Measurements from ENCODE around the gene COMMD6.

Gene COMMD6

GRCh38 chr13:75555836-75556235 is 18.2 kb upstream of the COMMD6 start (continued):
- no peak for TF ChIP-seq ZFP30 (CRISPR knock-in tag; IDR thresholded peaks at IDR 0.05)
- TF ChIP-seq, protein P1, sequence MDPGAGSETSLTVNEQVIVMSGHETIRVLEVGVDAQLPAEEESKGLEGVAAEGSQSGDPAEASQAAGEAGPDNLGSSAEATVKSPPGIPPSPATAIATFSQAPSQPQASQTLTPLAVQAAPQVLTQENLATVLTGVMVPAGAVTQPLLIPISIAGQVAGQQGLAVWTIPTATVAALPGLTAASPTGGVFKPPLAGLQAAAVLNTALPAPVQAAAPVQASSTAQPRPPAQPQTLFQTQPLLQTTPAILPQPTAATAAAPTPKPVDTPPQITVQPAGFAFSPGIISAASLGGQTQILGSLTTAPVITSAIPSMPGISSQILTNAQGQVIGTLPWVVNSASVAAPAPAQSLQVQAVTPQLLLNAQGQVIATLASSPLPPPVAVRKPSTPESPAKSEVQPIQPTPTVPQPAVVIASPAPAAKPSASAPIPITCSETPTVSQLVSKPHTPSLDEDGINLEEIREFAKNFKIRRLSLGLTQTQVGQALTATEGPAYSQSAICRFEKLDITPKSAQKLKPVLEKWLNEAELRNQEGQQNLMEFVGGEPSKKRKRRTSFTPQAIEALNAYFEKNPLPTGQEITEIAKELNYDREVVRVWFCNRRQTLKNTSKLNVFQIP (CRISPR knock-in tag; IDR thresholded peaks at IDR 0.05; ENCODE audit: borderline replicate concordance, low read depth) = no peak

- TF ChIP-seq ESRRG (CRISPR knock-in tag; IDR thresholded peaks at IDR 0.05) = no peak
- no peak for TF ChIP-seq ZFP3 (CRISPR knock-in tag; IDR thresholded peaks at IDR 0.05)
- no peak for TF ChIP-seq ZNF8 (CRISPR knock-in tag; IDR thresholded peaks at IDR 0.05)
- TF ChIP-seq, protein P2, sequence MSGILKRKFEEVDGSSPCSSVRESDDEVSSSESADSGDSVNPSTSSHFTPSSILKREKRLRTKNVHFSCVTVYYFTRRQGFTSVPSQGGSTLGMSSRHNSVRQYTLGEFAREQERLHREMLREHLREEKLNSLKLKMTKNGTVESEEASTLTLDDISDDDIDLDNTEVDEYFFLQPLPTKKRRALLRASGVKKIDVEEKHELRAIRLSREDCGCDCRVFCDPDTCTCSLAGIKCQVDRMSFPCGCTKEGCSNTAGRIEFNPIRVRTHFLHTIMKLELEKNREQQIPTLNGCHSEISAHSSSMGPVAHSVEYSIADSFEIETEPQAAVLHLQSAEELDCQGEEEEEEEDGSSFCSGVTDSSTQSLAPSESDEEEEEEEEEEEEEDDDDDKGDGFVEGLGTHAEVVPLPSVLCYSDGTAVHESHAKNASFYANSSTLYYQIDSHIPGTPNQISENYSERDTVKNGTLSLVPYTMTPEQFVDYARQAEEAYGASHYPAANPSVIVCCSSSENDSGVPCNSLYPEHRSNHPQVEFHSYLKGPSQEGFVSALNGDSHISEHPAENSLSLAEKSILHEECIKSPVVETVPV (CRISPR knock-in tag; IDR thresholded peaks at IDR 0.05) = no peak
- no peak for ATAC-seq
Observed at GRCh38 chr13:75554981-75555380, 17.3 kb upstream of the COMMD6 start.

DNA sequence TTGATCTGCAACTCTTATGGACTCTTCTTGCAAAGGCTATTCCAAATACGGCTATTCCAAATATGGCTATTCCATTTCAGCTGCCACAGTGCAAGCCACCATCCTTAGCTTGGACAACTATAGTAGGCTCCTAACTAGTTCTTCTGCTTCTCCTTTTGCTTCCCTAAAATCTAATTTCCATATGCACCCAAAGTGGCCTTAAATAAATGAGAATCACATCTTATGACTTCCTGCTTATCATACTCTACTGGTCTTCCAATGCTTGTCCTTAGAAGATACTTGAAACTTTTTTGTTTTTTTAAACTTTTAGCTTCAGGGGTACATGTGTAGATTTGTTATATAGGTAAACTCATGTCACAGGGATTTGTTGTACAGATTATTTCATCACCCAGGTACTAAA is 16.8 kb upstream of the COMMD6 start:
- no peak for ATAC-seq
- TF ChIP-seq ZNF70 (CRISPR knock-in tag; IDR thresholded peaks at IDR 0.05) = no peak
- TF ChIP-seq TCF4 (CRISPR knock-in tag; IDR thresholded peaks at IDR 0.05; ENCODE audit: borderline replicate concordance) = no peak
- TF ChIP-seq ARNTL (CRISPR knock-in tag; IDR thresholded peaks at IDR 0.05; ENCODE audit: borderline replicate concordance, low read depth) = no peak
- no peak for TF ChIP-seq TOX (CRISPR knock-in tag; IDR thresholded peaks at IDR 0.05; ENCODE audit: borderline replicate concordance)
- TF ChIP-seq ZFP3 (CRISPR knock-in tag; IDR thresholded peaks at IDR 0.05) = no peak
- no peak for TF ChIP-seq ZNF565 (CRISPR knock-in tag; conservative IDR thresholded peaks at IDR 0.05; ENCODE audit: low read depth)
- TF ChIP-seq ISL1 (CRISPR knock-in tag; IDR thresholded peaks at IDR 0.05) = no peak
- TF ChIP-seq, protein P3, sequence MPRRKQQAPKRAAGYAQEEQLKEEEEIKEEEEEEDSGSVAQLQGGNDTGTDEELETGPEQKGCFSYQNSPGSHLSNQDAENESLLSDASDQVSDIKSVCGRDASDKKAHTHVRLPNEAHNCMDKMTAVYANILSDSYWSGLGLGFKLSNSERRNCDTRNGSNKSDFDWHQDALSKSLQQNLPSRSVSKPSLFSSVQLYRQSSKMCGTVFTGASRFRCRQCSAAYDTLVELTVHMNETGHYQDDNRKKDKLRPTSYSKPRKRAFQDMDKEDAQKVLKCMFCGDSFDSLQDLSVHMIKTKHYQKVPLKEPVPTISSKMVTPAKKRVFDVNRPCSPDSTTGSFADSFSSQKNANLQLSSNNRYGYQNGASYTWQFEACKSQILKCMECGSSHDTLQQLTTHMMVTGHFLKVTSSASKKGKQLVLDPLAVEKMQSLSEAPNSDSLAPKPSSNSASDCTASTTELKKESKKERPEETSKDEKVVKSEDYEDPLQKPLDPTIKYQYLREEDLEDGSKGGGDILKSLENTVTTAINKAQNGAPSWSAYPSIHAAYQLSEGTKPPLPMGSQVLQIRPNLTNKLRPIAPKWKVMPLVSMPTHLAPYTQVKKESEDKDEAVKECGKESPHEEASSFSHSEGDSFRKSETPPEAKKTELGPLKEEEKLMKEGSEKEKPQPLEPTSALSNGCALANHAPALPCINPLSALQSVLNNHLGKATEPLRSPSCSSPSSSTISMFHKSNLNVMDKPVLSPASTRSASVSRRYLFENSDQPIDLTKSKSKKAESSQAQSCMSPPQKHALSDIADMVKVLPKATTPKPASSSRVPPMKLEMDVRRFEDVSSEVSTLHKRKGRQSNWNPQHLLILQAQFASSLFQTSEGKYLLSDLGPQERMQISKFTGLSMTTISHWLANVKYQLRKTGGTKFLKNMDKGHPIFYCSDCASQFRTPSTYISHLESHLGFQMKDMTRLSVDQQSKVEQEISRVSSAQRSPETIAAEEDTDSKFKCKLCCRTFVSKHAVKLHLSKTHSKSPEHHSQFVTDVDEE (CRISPR knock-in tag; IDR thresholded peaks at IDR 0.05) = no peak
- no peak for TF ChIP-seq BACH2 (CRISPR knock-in tag; IDR thresholded peaks at IDR 0.05; ENCODE audit: borderline replicate concordance)
- no peak for TF ChIP-seq ZFP30 (CRISPR knock-in tag; IDR thresholded peaks at IDR 0.05)
- TF ChIP-seq, protein P4, sequence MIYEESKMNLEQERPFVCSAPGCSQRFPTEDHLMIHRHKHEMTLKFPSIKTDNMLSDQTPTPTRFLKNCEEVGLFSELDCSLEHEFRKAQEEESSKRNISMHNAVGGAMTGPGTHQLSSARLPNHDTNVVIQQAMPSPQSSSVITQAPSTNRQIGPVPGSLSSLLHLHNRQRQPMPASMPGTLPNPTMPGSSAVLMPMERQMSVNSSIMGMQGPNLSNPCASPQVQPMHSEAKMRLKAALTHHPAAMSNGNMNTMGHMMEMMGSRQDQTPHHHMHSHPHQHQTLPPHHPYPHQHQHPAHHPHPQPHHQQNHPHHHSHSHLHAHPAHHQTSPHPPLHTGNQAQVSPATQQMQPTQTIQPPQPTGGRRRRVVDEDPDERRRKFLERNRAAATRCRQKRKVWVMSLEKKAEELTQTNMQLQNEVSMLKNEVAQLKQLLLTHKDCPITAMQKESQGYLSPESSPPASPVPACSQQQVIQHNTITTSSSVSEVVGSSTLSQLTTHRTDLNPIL (CRISPR knock-in tag; IDR thresholded peaks at IDR 0.05; ENCODE audit: low read depth) = no peak
- TF ChIP-seq ZC3H10 (CRISPR knock-in tag; IDR thresholded peaks at IDR 0.05) = no peak
- TF ChIP-seq CSDC2 (CRISPR knock-in tag; IDR thresholded peaks at IDR 0.05) = no peak
- no peak for TF ChIP-seq PATZ1 (CRISPR knock-in tag; IDR thresholded peaks at IDR 0.05; ENCODE audit: borderline replicate concordance)
- TF ChIP-seq PPARA (CRISPR knock-in tag; IDR thresholded peaks at IDR 0.05; ENCODE audit: borderline replicate concordance) = no peak
- no peak for TF ChIP-seq ESRRG (CRISPR knock-in tag; IDR thresholded peaks at IDR 0.05)

DNA sequence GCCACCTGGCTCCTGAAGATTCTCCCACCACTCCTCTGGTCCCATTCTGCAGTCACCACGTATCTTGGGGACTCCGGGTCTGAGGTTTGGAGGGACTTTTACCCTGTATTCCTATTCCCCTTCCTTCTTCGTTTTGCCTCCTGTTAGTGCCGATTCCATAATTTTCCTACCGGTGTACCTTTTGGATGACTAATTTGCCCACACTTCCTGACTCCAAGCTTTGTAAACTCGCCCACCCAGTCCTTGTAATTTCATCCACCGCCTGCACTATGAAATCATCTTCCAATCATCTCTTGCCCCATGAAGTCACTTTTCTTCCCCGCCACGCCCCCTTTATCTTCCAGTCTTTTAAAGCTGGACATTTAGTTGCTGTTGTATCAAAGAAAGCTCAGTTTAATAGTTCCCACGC is 12.5 kb upstream of the COMMD6 start:
- ATAC-seq = peak; percentile 63
- TF ChIP-seq PATZ1 (CRISPR knock-in tag; IDR thresholded peaks at IDR 0.05; ENCODE audit: borderline replicate concordance) = no peak
- no peak for TF ChIP-seq GLIS3 (CRISPR knock-in tag; IDR thresholded peaks at IDR 0.05)
- TF ChIP-seq RARB (CRISPR knock-in tag; IDR thresholded peaks at IDR 0.05) = no peak
- TF ChIP-seq BACH2 (CRISPR knock-in tag; IDR thresholded peaks at IDR 0.05; ENCODE audit: borderline replicate concordance) = no peak
- no peak for TF ChIP-seq TOX (CRISPR knock-in tag; IDR thresholded peaks at IDR 0.05; ENCODE audit: borderline replicate concordance)
- TF ChIP-seq, protein P3 (CRISPR knock-in tag; IDR thresholded peaks at IDR 0.05) = no peak
- no peak for TF ChIP-seq ISL1 (CRISPR knock-in tag; IDR thresholded peaks at IDR 0.05)
- TF ChIP-seq, protein P2 (CRISPR knock-in tag; IDR thresholded peaks at IDR 0.05) = no peak

Measured in SK-N-SH treated with all-trans-retinoic acid at 6 μM for 48 hours (cell line).